HG03066 (cell line): ENCODE results near the gene EIF5B.

ENCODE experiments used
- ATAC-seq: cut with Tn5 transposase; IDR thresholded peaks from one replicate; pipeline ENCODE4 v1.9.1; 2021; ENCODE audit warnings: low read depth; ENCODE audit not compliant: unreplicated experiment

EIF5B gene

DNA sequence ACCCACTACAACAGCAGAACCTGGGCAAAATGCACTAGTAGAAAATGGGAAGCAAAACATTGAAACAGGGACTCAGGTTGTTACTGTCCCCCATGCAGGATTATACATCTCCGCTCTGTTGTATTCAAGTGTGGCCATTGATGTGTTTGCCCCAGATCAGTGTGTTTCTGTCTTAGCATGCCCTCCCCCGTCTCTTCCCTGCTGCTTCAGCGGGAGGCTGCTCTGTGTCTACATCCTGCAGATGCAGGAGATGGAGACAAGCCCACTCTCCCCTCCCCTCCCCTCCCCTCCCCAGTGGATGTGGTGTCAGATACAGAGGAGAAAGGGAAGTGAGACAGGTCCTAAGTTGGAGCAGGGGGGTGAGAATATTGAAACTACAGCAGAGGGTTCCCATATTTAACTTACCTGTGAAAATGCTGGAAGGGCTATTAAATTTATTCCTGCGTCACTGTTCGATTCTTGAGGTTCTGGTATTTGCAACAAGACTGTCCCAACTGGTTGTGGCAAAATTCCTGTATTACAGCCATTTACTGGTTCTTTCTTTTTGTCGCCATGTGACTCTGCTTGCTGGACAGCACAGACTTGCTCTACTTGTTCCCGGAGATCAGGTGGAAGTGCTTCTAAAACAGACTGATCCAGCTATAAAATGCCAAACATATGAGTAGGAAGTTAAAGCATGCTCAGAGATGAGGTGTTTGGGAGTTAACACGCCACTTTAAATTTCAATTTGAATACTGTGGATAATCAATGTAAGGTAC lies 67.0 kb downstream of the EIF5B start:
- ATAC-seq: no peak

DNA sequence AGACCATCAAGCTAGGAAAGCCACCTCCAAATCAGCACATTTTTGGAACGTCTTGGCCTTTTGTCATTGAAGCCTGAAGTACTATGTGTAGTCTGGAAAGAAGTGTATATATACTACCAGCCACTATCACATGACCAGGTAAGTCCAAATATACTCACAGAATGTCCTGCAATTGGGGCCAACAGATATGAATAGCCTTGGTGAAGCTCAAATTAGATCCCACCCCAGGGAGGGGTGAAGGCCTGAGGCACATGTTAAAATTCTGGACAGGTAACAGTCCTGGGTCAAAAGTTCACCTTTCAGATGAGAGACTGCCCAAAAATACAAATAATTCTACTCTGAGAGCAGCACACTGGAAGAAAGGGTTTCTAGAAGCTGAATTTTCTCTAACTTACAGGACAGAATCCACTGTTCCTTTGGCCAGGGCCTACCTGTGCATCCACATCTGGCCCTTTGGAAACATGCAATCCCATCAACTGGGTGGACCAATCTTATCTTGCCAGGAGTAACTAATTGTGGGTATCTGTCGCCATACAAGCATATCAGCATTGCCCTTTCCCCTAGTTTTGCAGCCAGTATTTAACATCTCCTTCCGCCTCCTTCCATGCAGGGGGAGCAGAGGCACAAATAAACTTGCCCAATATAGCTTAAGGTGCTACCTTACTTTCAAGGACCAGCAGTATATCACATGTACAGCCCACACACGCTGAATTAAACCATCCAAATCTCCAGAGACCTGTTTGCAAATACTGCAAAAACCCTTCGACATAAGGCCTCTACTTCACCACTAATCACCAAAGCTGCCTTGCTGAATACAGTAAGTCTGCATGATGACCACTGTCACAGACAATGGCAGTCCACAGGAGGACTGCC lies 67.8 kb downstream of the EIF5B start:
- ATAC-seq: no peak

DNA sequence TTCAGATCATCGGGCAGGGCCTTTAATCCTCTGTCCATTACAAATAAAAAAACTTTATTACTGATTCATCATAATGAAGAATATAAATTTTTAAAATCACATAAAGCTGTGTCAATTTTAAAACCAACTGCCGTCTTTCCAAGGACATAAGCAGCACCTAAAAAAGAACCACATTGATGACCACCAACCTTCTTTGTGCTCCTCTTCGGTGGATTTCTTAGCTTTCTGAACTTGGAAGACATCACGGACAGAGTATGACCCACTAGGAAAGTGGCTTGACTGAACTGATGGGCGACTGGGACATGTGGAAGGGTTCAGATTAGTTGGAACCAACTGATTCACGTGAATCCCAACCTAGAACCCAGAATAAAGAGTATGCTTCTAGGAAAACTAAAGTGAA lies 68.9 kb downstream of the EIF5B start:
- no peak for ATAC-seq

DNA sequence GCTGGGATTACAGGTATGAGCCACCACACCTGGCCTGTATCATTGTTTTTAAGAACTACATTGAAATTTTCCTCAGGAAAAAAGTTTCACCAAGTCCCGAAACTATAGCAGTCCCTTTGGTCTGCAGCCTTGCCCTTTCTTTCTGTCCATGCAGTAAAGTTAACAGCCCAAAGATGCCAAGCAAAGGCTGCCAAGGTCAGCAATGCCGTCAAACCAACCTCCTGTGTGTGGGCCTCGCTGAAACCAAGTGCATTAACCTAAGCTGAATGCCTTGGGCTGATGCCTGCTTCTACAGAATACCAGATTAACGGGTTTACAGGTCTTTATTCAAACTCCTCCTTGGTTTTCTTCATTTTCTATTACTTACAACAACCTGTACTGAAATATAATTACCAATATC lies 73.1 kb downstream of the EIF5B start:
- no peak for ATAC-seq

DNA sequence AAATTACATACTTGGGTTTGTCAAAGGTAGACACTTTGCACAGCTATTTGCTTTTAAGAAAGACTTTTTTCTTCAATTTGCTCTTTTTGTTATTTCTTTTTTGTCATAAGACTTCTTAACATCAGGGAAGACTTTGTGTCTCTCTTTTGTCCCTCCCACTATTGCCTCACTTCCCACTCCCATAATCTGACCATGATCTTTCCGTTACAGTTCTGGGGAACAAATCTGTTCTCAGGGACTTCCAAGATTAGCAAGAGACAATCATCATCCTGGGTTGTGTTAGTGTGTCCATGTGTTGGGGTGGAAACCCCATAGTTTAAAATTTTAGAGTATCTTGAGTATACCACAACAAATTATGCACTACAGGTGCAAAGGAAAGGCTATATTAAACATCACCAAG lies 77.4 kb downstream of the EIF5B start:
- no peak for ATAC-seq

DNA sequence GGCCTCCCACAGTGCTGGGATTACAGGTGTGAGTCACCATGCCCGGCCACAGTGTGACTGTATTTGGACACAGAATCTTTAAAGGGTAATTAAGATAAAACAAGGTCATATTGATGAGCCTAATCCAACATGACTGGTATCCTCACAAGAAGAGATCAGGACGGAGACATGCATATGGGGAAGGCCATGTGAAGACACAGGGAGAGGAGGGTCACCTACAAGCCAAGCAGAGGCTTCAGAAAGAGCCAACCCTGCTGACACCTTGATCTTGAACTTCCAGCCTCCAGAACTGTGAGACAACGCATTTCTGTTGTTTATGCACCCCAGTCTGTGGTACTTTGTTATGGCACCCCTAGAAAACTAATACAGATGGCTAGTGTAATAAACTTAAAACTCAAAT lies 80.2 kb downstream of the EIF5B start:
- no peak for ATAC-seq

DNA sequence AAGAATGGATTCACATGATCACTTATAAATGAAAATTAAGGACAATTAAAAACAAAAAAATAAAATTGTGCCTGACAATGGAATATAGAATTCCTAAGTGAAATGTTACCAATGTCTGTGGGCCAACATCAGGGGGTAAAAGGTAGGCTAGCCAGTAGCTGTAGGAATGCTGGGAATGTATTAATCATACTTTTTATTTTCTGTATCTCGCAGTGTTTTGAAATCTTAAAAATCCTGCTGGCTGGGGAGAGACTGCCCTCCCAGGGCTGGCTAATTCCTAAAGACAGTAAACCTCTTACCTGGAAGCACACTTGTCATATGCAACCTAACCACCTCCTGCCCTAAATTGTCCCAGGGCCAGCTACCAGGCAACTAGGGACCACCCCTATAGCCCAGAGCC lies 82.8 kb downstream of the EIF5B start:
- ATAC-seq: no peak

DNA sequence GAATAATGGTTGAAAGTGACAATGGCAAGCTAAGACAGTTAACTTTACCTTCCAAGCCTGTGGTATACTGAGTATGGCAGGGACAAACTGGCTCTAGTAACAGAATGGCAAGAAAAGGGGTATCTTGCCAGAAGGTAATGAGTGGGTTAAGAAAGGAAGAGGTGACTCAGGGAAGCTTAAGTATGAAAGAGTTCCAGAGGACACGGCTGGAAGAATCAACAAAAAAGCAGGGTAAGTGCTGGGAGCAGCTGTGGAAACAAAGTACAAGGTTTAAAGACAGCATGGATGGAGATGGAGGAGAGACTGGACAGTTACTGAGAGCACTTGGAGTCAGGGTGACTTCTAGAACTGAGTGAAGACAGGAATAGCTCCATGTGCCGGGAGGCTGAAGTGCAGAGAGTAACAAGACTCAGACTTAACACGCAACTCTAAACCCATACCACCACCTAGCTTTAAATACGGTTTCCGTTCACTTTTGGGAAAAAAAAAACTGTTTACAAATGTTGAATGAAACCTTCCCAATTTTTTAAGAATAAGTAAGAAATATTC lies 83.6 kb downstream of the EIF5B start:
- ATAC-seq: no peak

DNA sequence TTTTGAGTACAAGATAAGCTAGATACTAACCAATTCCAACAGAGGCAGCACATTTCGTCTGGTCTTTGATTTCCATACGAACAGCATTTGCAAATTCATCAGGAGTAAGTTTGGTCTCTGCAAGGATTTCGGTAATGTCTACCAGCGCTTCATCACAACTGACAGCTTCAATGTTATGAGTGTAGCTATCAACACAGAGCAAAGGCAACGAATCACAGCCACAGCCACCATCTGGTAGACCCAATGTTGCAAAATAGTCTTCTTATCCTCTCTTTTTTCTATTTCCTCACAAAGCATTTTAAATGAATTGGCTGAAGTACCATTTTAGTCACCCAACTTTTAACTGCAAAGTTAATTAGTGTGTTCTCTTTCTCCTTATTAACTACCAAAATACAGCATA lies 84.3 kb downstream of the EIF5B start:
- ATAC-seq: no peak

DNA sequence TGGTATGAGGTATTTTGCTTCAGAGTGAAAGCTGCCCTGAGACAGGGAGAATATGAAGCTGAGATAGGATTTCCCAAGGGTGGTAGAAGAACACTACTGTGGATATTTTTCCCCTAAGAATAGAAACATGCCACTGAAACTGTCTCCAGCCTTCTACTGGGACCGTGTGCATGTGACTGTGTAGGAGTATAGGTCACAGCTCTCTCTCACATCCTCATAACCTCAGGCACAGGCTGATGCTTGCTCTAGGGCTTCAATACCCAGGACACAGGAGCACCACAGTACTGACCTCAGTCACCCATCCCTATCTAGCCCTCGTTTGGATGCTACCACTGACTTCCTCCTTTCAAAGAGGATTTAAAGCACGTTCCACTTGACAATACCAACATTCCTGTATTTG lies 85.4 kb downstream of the EIF5B start:
- peak; percentile 68 for ATAC-seq

DNA sequence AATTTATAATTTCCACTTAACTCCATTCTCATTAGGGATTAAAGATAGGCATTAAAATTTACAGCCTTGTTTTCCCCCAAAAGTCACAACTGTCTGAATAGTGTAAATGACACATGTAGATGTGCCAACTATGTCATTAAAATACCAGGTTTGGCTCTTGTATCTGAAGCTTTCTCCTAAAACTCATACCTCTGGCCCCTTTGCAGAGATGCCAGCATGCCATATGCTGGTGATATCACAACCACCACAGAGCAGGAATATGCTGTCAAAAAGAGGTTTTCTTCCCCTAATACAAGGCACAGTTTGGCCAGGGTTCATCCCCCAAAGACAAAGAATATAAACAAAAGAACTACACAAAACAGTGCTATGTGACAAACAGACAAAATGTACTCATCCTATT lies 87.2 kb downstream of the EIF5B start:
- no peak for ATAC-seq

DNA sequence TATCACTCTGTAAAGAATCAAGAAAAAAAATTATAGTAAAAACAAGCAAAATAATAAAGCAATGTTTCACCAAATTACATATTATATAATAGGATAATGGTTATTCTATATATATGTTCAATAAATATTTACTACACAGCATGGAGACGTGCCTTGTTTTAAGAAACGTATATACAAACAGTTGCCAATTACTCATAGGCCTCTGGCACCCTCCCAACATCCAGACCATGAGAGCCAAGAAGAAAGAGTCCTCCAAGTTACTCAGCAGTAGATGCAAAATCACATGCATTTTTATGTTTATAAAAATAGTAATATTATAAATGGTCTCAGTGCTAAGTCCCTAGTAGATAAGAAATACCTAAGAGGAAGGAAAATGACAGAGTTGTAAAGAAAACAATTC lies 87.8 kb downstream of the EIF5B start:
- no peak for ATAC-seq

DNA sequence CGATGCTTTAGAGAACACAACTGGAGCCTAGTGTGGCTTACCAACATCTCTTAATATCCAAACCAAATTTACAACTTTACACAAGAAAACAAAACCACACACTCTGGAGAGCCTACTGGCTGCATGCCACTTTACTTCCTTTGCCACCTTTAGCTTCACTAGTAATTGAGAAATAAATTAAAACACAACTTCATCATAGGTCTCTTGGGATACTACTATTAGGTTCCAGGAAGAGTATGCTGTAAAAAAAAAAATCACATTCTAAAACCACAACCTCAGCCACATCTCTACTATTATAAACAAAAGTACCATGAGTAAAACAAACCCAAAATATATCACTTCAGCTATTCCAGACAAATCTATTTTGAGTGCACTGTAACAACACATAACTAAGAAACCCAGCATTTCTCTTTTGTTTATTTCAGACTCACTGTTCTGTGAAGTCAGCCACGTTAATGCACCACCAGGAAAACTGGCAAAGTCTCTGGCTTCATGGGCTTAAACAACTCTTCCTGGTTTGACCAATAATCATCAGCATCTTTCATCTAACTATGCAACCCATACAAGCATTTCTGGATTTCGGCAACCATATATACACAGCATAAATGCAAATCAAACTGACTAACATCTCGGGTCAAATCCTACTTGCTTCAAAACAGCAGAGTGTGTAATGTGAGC lies 93.6 kb downstream of the EIF5B start:
- no peak for ATAC-seq

DNA sequence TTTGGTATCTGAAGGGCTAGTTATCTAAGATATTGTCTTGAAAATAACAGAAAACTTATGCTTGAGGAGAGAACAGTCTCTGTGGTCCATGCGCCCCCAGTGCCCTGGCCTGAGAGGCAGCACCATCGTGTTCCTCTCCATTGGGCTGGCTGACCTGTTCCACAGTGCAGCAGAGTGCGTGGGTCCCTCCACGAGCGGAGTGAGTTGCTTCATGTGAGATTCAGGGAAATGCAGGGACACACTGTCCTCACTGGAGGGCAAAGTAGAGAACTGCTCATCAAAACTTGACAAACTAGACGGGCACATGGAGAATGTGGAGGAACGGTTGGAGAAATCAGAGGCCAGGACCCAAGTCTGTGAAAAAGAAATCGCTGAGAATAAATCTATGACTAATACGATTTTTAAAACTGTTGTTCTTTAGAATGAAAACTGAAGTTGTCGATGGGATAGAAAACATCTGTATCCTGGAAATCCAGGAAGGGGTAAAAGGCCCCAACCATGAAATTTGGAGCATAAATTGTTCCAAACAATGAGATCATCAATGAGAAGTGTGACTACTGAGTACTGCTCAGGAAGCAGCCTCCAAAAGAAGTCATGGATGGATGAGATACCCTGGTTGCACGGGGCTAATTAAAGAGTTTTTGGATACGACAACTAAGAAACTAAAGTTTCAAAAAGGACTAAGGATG lies 94.5 kb downstream of the EIF5B start:
- ATAC-seq: no peak

DNA sequence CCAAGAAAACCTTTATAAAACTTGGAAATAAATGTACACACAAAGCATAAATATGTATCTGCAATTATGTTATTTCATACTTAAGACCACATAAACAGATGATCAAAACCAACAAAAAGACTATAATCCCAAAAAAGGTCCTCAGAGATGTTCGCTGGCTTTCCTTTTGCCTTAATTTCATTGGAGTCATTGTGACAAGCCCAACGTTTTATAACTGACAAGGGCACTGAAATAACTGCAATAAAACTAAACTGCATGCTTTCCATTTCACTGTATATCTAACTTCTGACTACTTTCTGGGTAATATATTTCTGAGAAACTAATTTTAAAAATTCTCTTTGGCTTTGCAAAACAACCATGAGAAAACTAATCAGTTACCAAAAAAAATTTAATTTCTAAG lies 96.2 kb downstream of the EIF5B start:
- no peak for ATAC-seq

DNA sequence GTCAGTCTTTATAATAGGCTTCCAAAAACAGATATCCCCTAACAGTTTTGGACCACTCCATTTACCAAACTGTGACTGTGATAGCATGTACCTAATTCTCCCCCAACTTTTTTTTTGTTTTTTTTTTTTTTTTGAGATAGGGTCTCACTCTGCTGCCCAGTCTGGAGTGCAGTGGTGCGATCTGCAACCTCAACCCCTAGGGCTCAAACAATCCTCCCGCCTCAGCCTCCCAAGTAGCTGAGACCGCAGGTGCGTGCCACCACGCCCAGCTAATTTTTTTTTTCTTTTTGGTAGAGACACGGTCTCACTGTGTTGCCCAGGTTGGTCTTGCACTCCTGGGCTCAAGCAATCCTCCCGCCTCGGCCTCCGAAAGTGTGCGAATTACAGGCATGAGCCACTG lies 99.7 kb downstream of the EIF5B start:
- no peak for ATAC-seq

DNA sequence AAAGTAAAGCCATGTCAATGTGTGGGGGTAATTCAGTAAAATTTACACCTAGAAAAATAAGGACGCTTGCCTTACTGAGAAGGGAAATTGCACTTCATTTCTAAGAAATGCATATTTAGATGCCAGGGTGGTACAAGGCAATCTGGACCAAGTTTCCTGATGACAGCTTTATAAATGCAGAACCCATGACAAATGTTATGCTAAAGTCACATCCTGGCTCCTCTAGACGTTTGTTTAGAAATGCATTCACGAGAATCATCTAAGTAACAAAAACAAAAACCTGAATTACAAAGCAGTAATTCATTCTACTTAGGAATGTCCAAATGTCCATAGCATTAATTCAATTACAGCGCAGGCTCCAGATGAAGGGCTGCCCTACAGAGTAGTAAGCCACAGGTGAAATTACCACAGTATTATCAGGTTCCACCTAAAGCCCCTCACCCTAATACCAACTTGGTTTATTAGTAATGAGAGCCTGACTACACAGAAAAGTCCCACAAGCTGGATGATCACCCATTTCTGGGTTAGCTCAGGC lies 102.8 kb downstream of the EIF5B start:
- ATAC-seq: no peak

DNA sequence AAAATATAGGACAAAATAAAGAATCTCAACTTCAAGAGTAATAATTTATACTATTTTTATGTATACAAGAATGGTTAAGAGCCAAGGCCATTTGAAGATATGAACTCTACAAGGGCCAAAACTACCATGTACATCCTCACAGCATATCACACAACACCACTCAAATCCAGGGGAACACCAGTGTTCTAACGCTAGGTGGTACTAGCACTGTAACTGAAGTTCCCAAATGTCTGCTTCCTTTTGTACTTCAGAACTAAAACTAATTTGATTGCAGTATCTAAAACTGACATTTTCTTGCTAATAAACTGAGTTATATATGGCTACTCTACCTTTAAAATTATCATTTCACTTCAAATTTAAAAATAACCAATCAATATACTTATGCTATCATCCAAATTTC lies 105.6 kb downstream of the EIF5B start:
- no peak for ATAC-seq

DNA sequence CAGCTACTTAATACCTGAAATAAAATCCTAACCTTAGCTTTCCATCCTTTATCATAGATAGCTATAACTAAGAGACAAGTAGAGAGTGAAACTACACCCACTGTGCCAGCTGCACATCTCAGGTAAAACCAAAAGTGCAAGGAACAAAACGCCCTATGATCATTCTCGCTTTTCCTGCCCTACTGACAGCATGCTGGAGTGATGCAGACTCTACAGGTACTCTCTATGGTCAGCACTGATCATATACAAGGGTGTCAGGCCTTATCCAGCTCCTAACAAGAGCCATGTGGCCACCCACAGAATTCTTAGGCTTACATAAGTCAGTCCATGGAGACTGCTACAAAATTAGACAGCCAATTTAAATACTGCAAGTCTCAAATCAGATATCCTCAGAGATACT lies 107.0 kb downstream of the EIF5B start:
- no peak for ATAC-seq

DNA sequence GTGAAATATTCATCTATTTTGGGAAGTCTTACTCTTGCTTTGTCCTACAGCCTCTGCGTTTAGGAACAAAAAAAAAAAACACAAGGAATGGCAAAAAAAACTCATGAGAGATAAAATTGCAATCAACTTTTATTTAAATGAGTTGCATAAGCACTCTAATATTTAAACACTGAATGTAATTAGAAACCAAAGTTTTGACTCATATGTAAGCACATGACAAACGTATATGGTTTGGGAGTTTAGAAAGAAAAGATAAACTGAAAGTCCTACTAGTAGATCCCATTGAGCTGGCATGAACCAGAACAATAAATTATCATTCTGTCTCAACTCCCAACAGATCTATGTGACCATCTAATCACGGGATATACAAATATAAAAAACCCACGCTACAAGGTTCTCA lies 107.9 kb downstream of the EIF5B start:
- ATAC-seq: no peak
